HG03064 (cell line): ENCODE measurements around the gene CNTN4.

ENCODE experiments used
- ATAC-seq: cut with Tn5 transposase; IDR thresholded peaks from one replicate; pipeline ENCODE4 v1.9.1; 2021; ENCODE audit warnings: low read depth; ENCODE audit not compliant: unreplicated experiment

The CNTN4 gene

GRCh38 chr3:3068358-3068881, 969.8 kb downstream of the CNTN4 start:
- ATAC-seq, result no peak

GRCh38 chr3:3069723-3070122, 971.1 kb downstream of the CNTN4 start:
- ATAC-seq, result no peak

GRCh38 chr3:3071136-3071535, 972.5 kb downstream of the CNTN4 start:
- no peak for ATAC-seq

- ATAC-seq, result no peak
Measured at GRCh38 chr3:3074551-3075257, 976.0 kb downstream of the CNTN4 start.

GRCh38 chr3:3080309-3080708, 981.6 kb downstream of the CNTN4 start:
- no peak for ATAC-seq

GRCh38 chr3:3081381-3082233, 982.9 kb downstream of the CNTN4 start:
- ATAC-seq, result peak; percentile 44

GRCh38 chr3:3082234-3082924, 983.7 kb downstream of the CNTN4 start:
- ATAC-seq, result peak; percentile 88

GRCh38 chr3:3084890-3085289, 986.2 kb downstream of the CNTN4 start:
- ATAC-seq, result no peak

GRCh38 chr3:3085782-3086181, 987.1 kb downstream of the CNTN4 start:
- ATAC-seq, result peak; percentile 26

- ATAC-seq, result no peak
Measured at GRCh38 chr3:3086239-3086638, 987.6 kb downstream of the CNTN4 start.

GRCh38 chr3:3087279-3087678, 988.6 kb downstream of the CNTN4 start:
- ATAC-seq, result no peak

GRCh38 chr3:3087716-3088465, 989.2 kb downstream of the CNTN4 start:
- ATAC-seq, result no peak

GRCh38 chr3:3089017-3089416, 990.4 kb downstream of the CNTN4 start:
- ATAC-seq, result peak; percentile 92

GRCh38 chr3:3097958-3098357, 999.3 kb downstream of the CNTN4 start:
- no peak for ATAC-seq

- ATAC-seq, result peak; percentile 66
Measured at GRCh38 chr3:3101660-3102458, 1003.2 kb downstream of the CNTN4 start.

- ATAC-seq, result no peak
Measured at GRCh38 chr3:3102751-3103150, 1004.1 kb downstream of the CNTN4 start.

GRCh38 chr3:3105246-3105645, 1006.6 kb downstream of the CNTN4 start:
- no peak for ATAC-seq

GRCh38 chr3:3105815-3106214, 1007.1 kb downstream of the CNTN4 start:
- ATAC-seq, result no peak

- no peak for ATAC-seq
Measured at GRCh38 chr3:3107181-3107580, 1008.5 kb downstream of the CNTN4 start.
